Activated CD4-positive, alpha-beta T cell treated with anti-CD3 and anti-CD28 coated beads for 24 hours (primary cell): Measurements from ENCODE around the gene SMIM11.
"Not testable (repeated sequence)": the region's sequence is repeated elsewhere in the genome, so short reads cannot be mapped to it uniquely, and the experiment has no call there.

Experiments used
- DNase-seq, 2 donors: peaks; one replicate each; pipeline ENCODE4 v3.0.0-alpha.2; 2020; ENCODE audit warnings: low read depth in 2 of 2

SMIM11 gene

GRCh38 chr21:34374940-34375618, at the start of gene SMIM11:
TSS of gene SMIM11 (plus strand) at chr21:34375507. CDS start at chr21:34379505, 3,998 bp downstream.
- DNase-seq = not testable (repeated sequence)

GRCh38 chr21:34330055-34330454, 45.3 kb upstream of the SMIM11 start:
- no peak for DNase-seq

GRCh38 chr21:34331726-34332125, 43.6 kb upstream of the SMIM11 start:
- DNase-seq = no peak

- DNase-seq = no peak
These were observed 43.0 kb upstream of the SMIM11 start for GRCh38 chr21:34332347-34332746.

- DNase-seq = no peak
These were observed 42.1 kb upstream of the SMIM11 start for GRCh38 chr21:34333121-34333739.

GRCh38 chr21:34335316-34335715, 40.0 kb upstream of the SMIM11 start:
- DNase-seq = no peak

GRCh38 chr21:34336245-34336644, 39.1 kb upstream of the SMIM11 start:
- no peak for DNase-seq

- no peak for DNase-seq
These were observed 38.4 kb upstream of the SMIM11 start for GRCh38 chr21:34336756-34337391.

- DNase-seq = no peak
These were observed 37.6 kb upstream of the SMIM11 start for GRCh38 chr21:34337741-34338140.

GRCh38 chr21:34338226-34338625, 37.1 kb upstream of the SMIM11 start:
- DNase-seq = no peak

- no peak for DNase-seq
These were observed 35.2 kb upstream of the SMIM11 start for GRCh38 chr21:34340061-34340460.

GRCh38 chr21:34342476-34342875, 32.8 kb upstream of the SMIM11 start:
- no peak for DNase-seq

GRCh38 chr21:34343347-34343746, 32.0 kb upstream of the SMIM11 start:
- DNase-seq = no peak

GRCh38 chr21:34343838-34344381, 31.4 kb upstream of the SMIM11 start:
- DNase-seq = no peak

- no peak for DNase-seq
These were observed 30.7 kb upstream of the SMIM11 start for GRCh38 chr21:34344584-34344983.

- DNase-seq = no peak
These were observed 30.0 kb upstream of the SMIM11 start for GRCh38 chr21:34345091-34345871.

- DNase-seq = no peak
These were observed 29.4 kb upstream of the SMIM11 start for GRCh38 chr21:34345892-34346291.

- DNase-seq = no peak
These were observed 26.3 kb upstream of the SMIM11 start for GRCh38 chr21:34348890-34349519.

GRCh38 chr21:34351786-34352241, 23.5 kb upstream of the SMIM11 start:
- DNase-seq = no peak

GRCh38 chr21:34352556-34352955, 22.8 kb upstream of the SMIM11 start:
- DNase-seq = no peak

- no peak for DNase-seq
These were observed 22.1 kb upstream of the SMIM11 start for GRCh38 chr21:34353182-34353581.
